SK-N-MC (cell line): ENCODE data around the gene KRTAP5-10.

Experiments used
- EZH2 ChIP-seq: fragments of 200-600 bp; sonication (generic); IDR thresholded peaks from one replicate; pipeline ENCODE4 v1.6.1; 2017; ENCODE audit warnings: antibody characterized with exemption
- FOXP2 ChIP-seq: optimal IDR thresholded peaks from 2 replicates; pipeline ENCODE3; 2011; ENCODE audit warnings: mild to moderate bottlenecking, moderate library complexity; ENCODE audit not compliant: insufficient read depth; ENCODE audit errors: extremely low read length, control extremely low read depth
- POLR2AphosphoS5 ChIP-seq: IDR thresholded peaks from 2 replicates; pipeline ENCODE4 v1.6.1; 2012; ENCODE audit warnings: mild to moderate bottlenecking, low read depth, low read length, borderline replicate concordance

DNA sequence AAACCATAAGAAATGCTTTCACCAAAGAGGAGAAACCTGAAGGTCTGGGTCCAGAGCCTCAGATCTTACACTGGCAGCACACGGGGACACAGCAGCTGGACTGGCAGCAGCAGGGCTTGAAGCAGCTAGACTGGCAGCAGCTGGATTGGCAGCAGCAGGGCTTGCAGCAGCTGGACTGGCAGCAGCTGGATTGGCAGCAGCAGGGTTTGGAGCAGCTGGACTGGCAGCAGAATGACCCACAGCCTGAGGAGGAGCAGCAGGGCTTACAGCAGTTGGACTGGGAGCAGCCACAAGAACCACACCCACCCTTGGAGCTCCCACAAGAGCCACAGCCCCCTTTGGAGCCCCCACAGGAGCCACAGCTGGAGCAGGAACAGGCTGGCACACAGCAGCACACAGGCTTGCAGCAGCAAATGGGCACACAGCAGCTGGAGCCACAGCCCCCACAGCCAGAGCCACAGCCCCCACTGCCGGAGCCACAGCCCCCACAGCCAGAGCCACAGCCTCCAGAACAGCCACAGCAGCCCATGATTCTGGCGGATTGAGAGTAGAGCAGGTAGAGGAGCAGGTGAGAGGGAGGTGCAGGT lies 17.0 kb downstream of the KRTAP5-10 start, which contains the start of gene KRTAP5-11:
- no peak for TF ChIP-seq POLR2AphosphoS5
- TF ChIP-seq EZH2: no peak
- no peak for TF ChIP-seq FOXP2
